Immature natural killer cell (primary cell): ENCODE results near the gene VPS37D. TPM values are rescaled to one million over a fixed set of nuclear protein-coding genes. Genes with fewer than 3 reads are reported as not detected.

Experiments used
- DNase-seq, 3 donors: peaks; one replicate each; pipeline ENCODE4 v3.0.0; 2022; ENCODE audit warnings: mixed read lengths in 1 of 3
- H3K27ac Mint-ChIP-seq, 6 donors: one replicate each; pipeline ENCODE4 v1.8.0; 2020; ENCODE audit warnings: mixed read lengths in 6 of 6, mild to moderate bottlenecking in 5 of 6, inconsistent platforms in 4 of 6, moderate library complexity in 3 of 6
- H3K27me3 Mint-ChIP-seq, 3 donors: one replicate each; pipeline ENCODE4 v1.8.0; 2020 to 2021; ENCODE audit warnings: low read depth in 3 of 3, mild to moderate bottlenecking in 3 of 3, mixed read lengths in 3 of 3, moderate library complexity in 3 of 3, inconsistent platforms in 1 of 3
- H3K36me3 Mint-ChIP-seq, 3 donors: one replicate each; pipeline ENCODE4 v1.8.0; 2020; ENCODE audit warnings: mixed read lengths in 3 of 3, inconsistent platforms in 2 of 3, mild to moderate bottlenecking in 2 of 3
- H3K4me1 Mint-ChIP-seq, 2 donors: one replicate each; pipeline ENCODE4 v1.8.0; 2020; ENCODE audit warnings: inconsistent platforms in 2 of 2, mild to moderate bottlenecking in 2 of 2, mixed read lengths in 2 of 2, moderate library complexity in 1 of 2
- H3K4me3 Mint-ChIP-seq, 5 donors: one replicate each; pipeline ENCODE4 v1.8.0; 2020; ENCODE audit warnings: mild to moderate bottlenecking in 5 of 5, mixed read lengths in 5 of 5, inconsistent platforms in 3 of 5, moderate library complexity in 3 of 5
- H3K9me3 Mint-ChIP-seq, 6 donors: one replicate each; pipeline ENCODE4 v1.8.0; 2020; ENCODE audit warnings: mild to moderate bottlenecking in 6 of 6, mixed read lengths in 6 of 6, inconsistent platforms in 4 of 6, moderate library complexity in 3 of 6
- polyA plus RNA-seq, 3 donors: library from polyadenylated mRNA; unstranded; fragments of 300-500 nt; fragmentation: Illumina TruSeq; gene quantifications; one replicate each; pipeline ENCODE4 v1.2.3, GENCODE V29; 2021

Gene VPS37D
- polyA plus RNA-seq, 3 donors from 2014 or later = 0.39 TPM; not detected in 2

- Mint-ChIP-seq H3K27ac (no peak overlapping the region), H3K4me1 (peaks cover 26 to 27% of the 10 kb centered on the region in 2 donors), H3K27me3 (peaks cover 8 to 10% (median 9%) of the 10 kb centered on the region in 3 donors), H3K9me3 (no peaks in the 10 kb centered on the region), H3K4me3 (peak overlapping the region in 1 of 5 donors; percentile 21), H3K36me3 (peaks cover 0 to 7% (median 4%) of the 10 kb centered on the region in 3 donors)
- DNase-seq = no peak
These were observed 12.1 kb downstream of the VPS37D start for GRCh38 chr7:73679709-73680108.

- peaks cover 26 to 27% of the 10 kb centered on the region in 2 donors for H3K4me1 Mint-ChIP-seq
- peaks cover 0 to 7% (median 4%) of the 10 kb centered on the region in 3 donors for H3K36me3 Mint-ChIP-seq
- H3K27me3 Mint-ChIP-seq = peaks cover 8 to 10% (median 9%) of the 10 kb centered on the region in 3 donors
- H3K4me3 Mint-ChIP-seq = peak overlapping the region in 2 of 5 donors; percentile 69 to 80
- no peak for DNase-seq
- no peak overlapping the region for H3K27ac Mint-ChIP-seq
- H3K9me3 Mint-ChIP-seq = no peaks in the 10 kb centered on the region
These were observed 12.9 kb downstream of the VPS37D start for GRCh38 chr7:73680501-73680900.

DNA sequence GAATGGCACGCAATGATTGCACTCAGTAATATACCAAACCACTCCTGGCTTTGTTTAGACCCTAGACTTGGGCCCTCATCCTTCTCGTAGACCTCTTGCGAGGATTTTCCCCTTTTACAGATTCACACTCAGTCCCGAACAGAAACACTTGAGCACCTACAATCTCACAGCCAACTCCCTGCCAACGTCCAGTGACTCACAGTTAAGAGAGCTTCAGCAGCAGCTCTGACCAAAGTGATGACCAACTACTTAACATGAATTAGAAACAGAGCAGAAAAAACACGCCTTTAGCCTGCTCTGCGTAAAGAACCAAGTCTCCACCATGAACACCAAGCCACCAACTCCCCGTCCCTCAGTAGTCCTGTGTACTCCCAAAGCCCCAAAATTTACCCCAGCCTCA, 13.4 kb downstream of the VPS37D start:
- Mint-ChIP-seq H3K4me3 (peak overlapping the region; percentile 57 to 80 (median 69)), H3K36me3 (peaks cover 0 to 9% (median 4%) of the 10 kb centered on the region in 3 donors), H3K9me3 (no peaks in the 10 kb centered on the region), H3K27me3 (peaks cover 8 to 12% (median 9%) of the 10 kb centered on the region in 3 donors), H3K27ac (peak overlapping the region in 3 of 6 donors; percentile 10 to 92 (median 69)), H3K4me1 (peaks cover 27 to 29% of the 10 kb centered on the region in 2 donors)
- no peak for DNase-seq

- Mint-ChIP-seq H3K9me3 (no peaks in the 10 kb centered on the region), H3K4me1 (peaks cover 28 to 37% of the 10 kb centered on the region in 2 donors), H3K36me3 (peaks cover 0 to 12% (median 4%) of the 10 kb centered on the region in 3 donors), H3K27me3 (peaks cover 8 to 12% (median 9%) of the 10 kb centered on the region in 3 donors), H3K4me3 (peak overlapping the region; percentile 88 to 97 (median 95)), H3K27ac (peak overlapping the region; percentile 57 to 97 (median 92))
- DNase-seq = no peak
These were observed 15.1 kb downstream of the VPS37D start for GRCh38 chr7:73682745-73683055.

GRCh38 chr7:73683056-73683787, 15.6 kb downstream of the VPS37D start, which contains the start of the genes BUD23 and DNAJC30:
Gene BUD23, plus strand, starts transcription at chr7:73683597. Its CDS starts 29 bp downstream, at chr7:73683626.
Gene DNAJC30, minus strand, starts transcription at chr7:73683453. Its CDS starts 30 bp downstream, at chr7:73683423.
- peaks cover 8 to 12% (median 9%) of the 10 kb centered on the region in 3 donors for H3K27me3 Mint-ChIP-seq
- H3K9me3 Mint-ChIP-seq = no peaks in the 10 kb centered on the region
- H3K36me3 Mint-ChIP-seq = peaks cover under 1 to 8% (median 5%) of the 10 kb centered on the region in 3 donors
- peak within 1 kb of the TSS; percentile 88 to 97 (median 95) for H3K4me3 Mint-ChIP-seq
- peak within 1 kb of the TSS; percentile 86 to 97 (median 92) for H3K27ac Mint-ChIP-seq
- peaks cover 28 to 38% of the 10 kb centered on the region in 2 donors for H3K4me1 Mint-ChIP-seq
- DNase-seq = peak; percentile 86 to 90 (median 89)

- H3K36me3 Mint-ChIP-seq = peaks cover 8 to 13% (median 11%) of the 10 kb centered on the region in 3 donors
- no peaks in the 10 kb centered on the region for H3K9me3 Mint-ChIP-seq
- DNase-seq = no peak
- H3K27me3 Mint-ChIP-seq = peaks cover 8 to 11% (median 8%) of the 10 kb centered on the region in 3 donors
- peaks cover 34 to 46% of the 10 kb centered on the region in 2 donors for H3K4me1 Mint-ChIP-seq
- H3K4me3 Mint-ChIP-seq = peak overlapping the region; percentile 88 to 97 (median 95)
- H3K27ac Mint-ChIP-seq = peak overlapping the region; percentile 86 to 97 (median 92)
These were observed 16.4 kb downstream of the VPS37D start for GRCh38 chr7:73683788-73684693.

DNA sequence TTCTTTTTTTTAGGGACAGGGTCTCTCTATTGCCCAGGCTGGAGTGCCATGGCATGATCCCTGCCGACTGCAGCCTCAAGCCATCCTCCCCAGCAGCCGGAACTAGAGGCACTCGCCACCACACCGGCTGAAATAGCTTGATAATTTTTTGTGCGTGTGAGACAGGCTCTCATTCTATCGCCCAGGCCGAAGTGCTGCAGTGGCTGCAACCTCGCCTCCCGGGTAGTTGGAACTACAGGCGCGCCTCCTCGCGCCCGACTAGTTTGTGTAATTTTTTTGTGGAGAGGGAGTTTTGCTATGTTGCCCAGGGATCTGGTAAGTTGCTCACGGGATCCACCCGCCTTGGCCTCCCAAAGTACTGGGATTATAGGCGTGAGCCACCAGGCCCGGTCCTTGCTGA, 17.7 kb downstream of the VPS37D start:
- Mint-ChIP-seq H3K27ac (no peak overlapping the region), H3K4me1 (peaks cover 36 to 43% of the 10 kb centered on the region in 2 donors), H3K4me3 (peak overlapping the region; percentile 53 to 91 (median 64)), H3K27me3 (peaks cover 9 to 12% (median 9%) of the 10 kb centered on the region in 3 donors), H3K9me3 (no peaks in the 10 kb centered on the region), H3K36me3 (peaks cover 11 to 21% (median 15%) of the 10 kb centered on the region in 3 donors)
- no peak for DNase-seq

GRCh38 chr7:73688288-73688687, 20.7 kb downstream of the VPS37D start:
- H3K9me3 Mint-ChIP-seq = no peaks in the 10 kb centered on the region
- DNase-seq = no peak
- H3K27me3 Mint-ChIP-seq = peaks cover 6 to 9% (median 8%) of the 10 kb centered on the region in 3 donors
- H3K4me1 Mint-ChIP-seq = peaks cover 19 to 20% of the 10 kb centered on the region in 2 donors
- peak overlapping the region in 1 of 6 donors; percentile 51 for H3K27ac Mint-ChIP-seq
- H3K36me3 Mint-ChIP-seq = peaks cover 23 to 41% (median 24%) of the 10 kb centered on the region in 3 donors
- no peak overlapping the region for H3K4me3 Mint-ChIP-seq

GRCh38 chr7:73690646-73691045, 23.0 kb downstream of the VPS37D start:
- Mint-ChIP-seq H3K4me1 (peaks cover 13 to 19% of the 10 kb centered on the region in 2 donors), H3K27me3 (peaks cover 5% of the 10 kb centered on the region in 3 donors), H3K36me3 (peaks cover 34 to 52% (median 34%) of the 10 kb centered on the region in 3 donors), H3K4me3 (no peak overlapping the region), H3K27ac (no peak overlapping the region), H3K9me3 (no peaks in the 10 kb centered on the region)
- no peak for DNase-seq

GRCh38 chr7:73696372-73696771, 28.7 kb downstream of the VPS37D start:
- Mint-ChIP-seq H3K27me3 (peaks cover 0 to 4% (median 2%) of the 10 kb centered on the region in 3 donors), H3K4me3 (no peak overlapping the region), H3K4me1 (peaks cover 0 to 3% of the 10 kb centered on the region in 2 donors), H3K27ac (peak overlapping the region in 2 of 6 donors; percentile 9 to 23), H3K9me3 (no peaks in the 10 kb centered on the region), H3K36me3 (peaks cover 25 to 49% (median 26%) of the 10 kb centered on the region in 3 donors)
- DNase-seq = no peak

DNA sequence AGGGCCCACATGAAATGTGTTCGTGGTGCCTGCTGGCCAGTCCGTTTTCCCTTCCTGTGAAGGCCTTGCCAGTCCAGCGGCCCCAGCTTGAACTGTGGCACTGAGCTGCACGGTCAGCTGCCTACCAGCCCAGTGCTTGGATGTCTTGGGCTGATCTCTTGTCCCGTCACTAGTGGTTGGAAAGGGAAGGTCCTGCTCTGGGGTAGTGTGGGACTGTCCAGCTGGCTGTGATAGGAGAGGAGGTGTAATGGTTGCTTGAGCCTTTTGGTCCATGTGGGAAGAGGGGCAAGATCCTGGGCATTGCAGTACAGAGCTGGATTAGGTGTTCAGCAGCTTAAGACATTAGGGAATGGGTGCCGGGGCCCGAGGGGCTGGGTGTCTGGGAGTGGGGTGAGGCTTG, 30.8 kb downstream of the VPS37D start:
- no peaks in the 10 kb centered on the region for H3K4me1 Mint-ChIP-seq
- no peaks in the 10 kb centered on the region for H3K9me3 Mint-ChIP-seq
- peaks cover 18 to 45% (median 20%) of the 10 kb centered on the region in 3 donors for H3K36me3 Mint-ChIP-seq
- H3K27me3 Mint-ChIP-seq = peaks cover 0 to 6% (median 2%) of the 10 kb centered on the region in 3 donors
- no peak overlapping the region for H3K4me3 Mint-ChIP-seq
- DNase-seq = no peak
- peak overlapping the region in 1 of 6 donors; percentile 66 for H3K27ac Mint-ChIP-seq

GRCh38 chr7:73699370-73700068, 31.9 kb downstream of the VPS37D start:
- H3K36me3 Mint-ChIP-seq = peaks cover 14 to 41% (median 16%) of the 10 kb centered on the region in 3 donors
- H3K4me1 Mint-ChIP-seq = no peaks in the 10 kb centered on the region
- no peaks in the 10 kb centered on the region for H3K9me3 Mint-ChIP-seq
- no peak for DNase-seq
- peaks cover 0 to 6% (median 0%) of the 10 kb centered on the region in 3 donors for H3K27me3 Mint-ChIP-seq
- H3K4me3 Mint-ChIP-seq = no peak overlapping the region
- no peak overlapping the region for H3K27ac Mint-ChIP-seq

DNA sequence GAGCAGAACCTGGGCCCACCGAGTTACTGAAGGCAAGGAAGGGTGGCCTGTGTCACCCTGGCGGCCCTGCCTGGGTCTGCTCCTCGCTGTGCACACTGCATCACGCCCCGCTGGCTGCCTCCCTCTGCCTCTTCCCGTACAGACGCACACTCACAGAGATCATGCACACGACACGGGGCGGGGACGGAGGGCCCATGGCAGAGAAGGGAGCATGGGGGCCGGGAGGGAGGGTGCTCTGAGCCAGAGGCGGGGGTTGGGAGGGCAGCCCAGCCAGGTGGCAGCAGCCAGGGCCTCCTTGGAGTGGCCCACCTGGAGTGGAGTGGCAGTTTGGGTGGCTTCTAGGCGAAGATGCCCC, 32.4 kb downstream of the VPS37D start:
- peaks cover 0 to 6% (median 0%) of the 10 kb centered on the region in 3 donors for H3K27me3 Mint-ChIP-seq
- H3K4me3 Mint-ChIP-seq = no peak overlapping the region
- H3K4me1 Mint-ChIP-seq = no peaks in the 10 kb centered on the region
- no peak overlapping the region for H3K27ac Mint-ChIP-seq
- no peaks in the 10 kb centered on the region for H3K9me3 Mint-ChIP-seq
- H3K36me3 Mint-ChIP-seq = peaks cover 11 to 37% (median 13%) of the 10 kb centered on the region in 3 donors
- DNase-seq = no peak
